GM23338 (cell line): ENCODE results near the gene BUB1. TPM values are rescaled to one million over a fixed set of nuclear protein-coding genes. Genes with fewer than 3 reads are reported as not detected.

Source experiments
- ATAC-seq: fragments of 200-7000 bp; cut with Tn5 transposase; 3 replicates; pipeline ENCODE4 v1.9.1; 2020
- DNase-seq: peaks from one replicate; pipeline ENCODE4 v3.0.0-alpha.2; 2015; ENCODE audit warnings: low spot score
- H2AFZ ChIP-seq: fragments of 200-600 bp; sonication (generic); 2 replicates; pipeline ENCODE4 v1.8.0; 2016; ENCODE audit warnings: antibody characterized with exemption, mild to moderate bottlenecking, moderate library complexity
- H3F3A ChIP-seq: fragments of 200-600 bp; sonication (generic); replicated peaks from 2 replicates; pipeline ENCODE4 v1.8.0; 2017; ENCODE audit warnings: antibody characterized with exemption, mixed run types, low read depth
- H3K27ac ChIP-seq: fragments of 200-600 bp; sonication (generic); 2 replicates; pipeline ENCODE4 v1.6.1; 2016; ENCODE audit warnings: low read depth
- H3K27me3 ChIP-seq: fragments of 200-600 bp; sonication (generic); 2 replicates; pipeline ENCODE4 v1.8.0; 2016; ENCODE audit warnings: mild to moderate bottlenecking, mixed run types, moderate library complexity; ENCODE audit not compliant: insufficient read depth
- H3K36me3 ChIP-seq: fragments of 200-600 bp; sonication (generic); 2 replicates; pipeline ENCODE4 v1.8.0; 2016; ENCODE audit warnings: mild to moderate bottlenecking; ENCODE audit not compliant: insufficient read depth
- H3K4me1 ChIP-seq: fragments of 200-600 bp; sonication (generic); 2 replicates; pipeline ENCODE4 v1.8.0; 2016; ENCODE audit warnings: mild to moderate bottlenecking, moderate library complexity; ENCODE audit not compliant: insufficient read depth
- H3K4me2 ChIP-seq: fragments of 200-600 bp; sonication (generic); 2 replicates; pipeline ENCODE4 v1.7.1; 2017; ENCODE audit warnings: mixed run types
- H3K4me3 ChIP-seq: fragments of 200-600 bp; sonication (generic); 2 replicates; pipeline ENCODE4 v1.6.1; 2016; ENCODE audit warnings: mixed run types
- H3K79me2 ChIP-seq: fragments of 200-600 bp; sonication (generic); replicated peaks from 2 replicates; pipeline ENCODE4 v1.8.0; 2017; ENCODE audit warnings: mild to moderate bottlenecking; ENCODE audit not compliant: insufficient read depth
- H3K9me2 ChIP-seq: fragments of 200-600 bp; sonication (generic); 2 replicates; pipeline ENCODE4 v1.8.0; 2017; ENCODE audit not compliant: insufficient read depth
- H4K20me1 ChIP-seq: fragments of 200-600 bp; sonication (generic); replicated peaks from 2 replicates; pipeline ENCODE4 v1.8.0; 2017; ENCODE audit warnings: mild to moderate bottlenecking; ENCODE audit not compliant: insufficient read depth
- H3K27ac Mint-ChIP-seq: 2 replicates; pipeline ENCODE4 v1.8.0; 2020; ENCODE audit warnings: inconsistent platforms, mild to moderate bottlenecking, moderate library complexity, mixed read lengths
- H3K27me3 Mint-ChIP-seq: 3 replicates; pipeline ENCODE4 v1.8.0; 2022; ENCODE audit warnings: low read depth, mild to moderate bottlenecking, moderate library complexity, mixed read lengths, inconsistent platforms; ENCODE audit not compliant: insufficient read depth, poor library complexity
- H3K36me3 Mint-ChIP-seq: 3 replicates; pipeline ENCODE4 v1.8.0; 2021; ENCODE audit warnings: low read depth, mild to moderate bottlenecking, inconsistent platforms, moderate library complexity, mixed read lengths
- H3K4me1 Mint-ChIP-seq: 3 replicates; pipeline ENCODE4 v1.8.0; 2020; ENCODE audit warnings: mild to moderate bottlenecking, inconsistent platforms, mixed read lengths
- H3K4me3 Mint-ChIP-seq: 3 replicates; pipeline ENCODE4 v1.8.0; 2021; ENCODE audit warnings: moderate library complexity, mild to moderate bottlenecking, inconsistent platforms, mixed read lengths
- H3K9me3 Mint-ChIP-seq: 3 replicates; pipeline ENCODE4 v1.8.0; 2020; ENCODE audit warnings: moderate library complexity, mild to moderate bottlenecking, inconsistent platforms, mixed read lengths
- EZH2phosphoT487 ChIP-seq: fragments of 200-600 bp; sonication (generic); IDR thresholded peaks from one replicate; pipeline ENCODE4 v1.8.1; 2018; ENCODE audit warnings: antibody characterized with exemption; ENCODE audit not compliant: unreplicated experiment
- JUNB ChIP-seq: IDR thresholded peaks from one replicate; pipeline ENCODE4 v1.6.1; 2016; ENCODE audit warnings: antibody characterized with exemption; ENCODE audit not compliant: unreplicated experiment
- NANOG ChIP-seq: IDR thresholded peaks from 2 replicates; pipeline ENCODE4 v1.6.1; 2016; ENCODE audit warnings: antibody characterized with exemption, borderline replicate concordance
- POLR2AphosphoS5 ChIP-seq: IDR thresholded peaks from 2 replicates; pipeline ENCODE4 v1.6.1; 2016; ENCODE audit warnings: antibody characterized with exemption, low read depth
- REST ChIP-seq: IDR thresholded peaks from one replicate; pipeline ENCODE4 v1.6.1; 2018; ENCODE audit warnings: antibody characterized with exemption; ENCODE audit not compliant: unreplicated experiment
- ZNF114 ChIP-seq: fragments of 250-450 bp; sonication (Bioruptor Pico); IDR thresholded peaks from 2 replicates; pipeline ENCODE4 v1.5.0; 2020; ENCODE audit warnings: mild to moderate bottlenecking, moderate library complexity
- ZNF331 ChIP-seq: fragments of 250-450 bp; sonication (Bioruptor Pico); IDR thresholded peaks from 2 replicates; pipeline ENCODE4 v1.5.0; 2020; ENCODE audit warnings: low read depth, mild to moderate bottlenecking, moderate library complexity
- polyA plus RNA-seq: library from polyadenylated mRNA; unstranded; fragments of >200 nt; fragmentation: Nextera tagmentation; extraction: Ambion mirVana; gene quantifications from 2 replicates; pipeline ENCODE4 v1.2.1, GENCODE V29; 2016
- total RNA-seq: library from RNA; depleted of rRNA; stranded (reverse); fragments of >200 nt; shearing (Covaris generic); gene quantifications from 2 replicates; pipeline ENCODE4 v1.2.3, GENCODE V29; 2014
- TF ChIP-seq, protein P1 (sequence below): IDR thresholded peaks from 2 replicates; pipeline ENCODE4 v1.6.1; 2016; ENCODE audit warnings: antibody characterized with exemption
- TF ChIP-seq, protein P2 (sequence below): fragments of 250-450 bp; sonication (Bioruptor Pico); IDR thresholded peaks from 2 replicates; pipeline ENCODE4 v1.5.0; 2020; ENCODE audit warnings: mild to moderate bottlenecking, moderate library complexity

The BUB1 gene
- total and polyA plus RNA-seq, 2 experiments from 2014 or later, result 59.4 to 184 TPM

- DNase-seq (no peak), ATAC-seq (no peak)
- no peaks in the 10 kb centered on the region for H3K9me2 ChIP-seq
- Mint-ChIP-seq H3K36me3 (no peaks in the 10 kb centered on the region), H3K4me3 (no peak overlapping the region), H3K27me3 (peaks cover 7% of the 10 kb centered on the region), H3K4me1 (no peaks in the 10 kb centered on the region; the same call in 2 of the 3 replicates), H3K9me3 (no peaks in the 10 kb centered on the region), H3K27ac (no peak overlapping the region)
- H3K36me3 ChIP-seq, result no peaks in the 10 kb centered on the region
- no peaks in the 10 kb centered on the region for H3K79me2 ChIP-seq
- H3F3A ChIP-seq, result no peaks in the 10 kb centered on the region
- H2AFZ ChIP-seq, result no peak overlapping the region
- H3K4me2 ChIP-seq, result no peak overlapping the region
- no peak overlapping the region for H3K27ac ChIP-seq
- H4K20me1 ChIP-seq, result no peaks in the 10 kb centered on the region
- TF ChIP-seq REST (no peak), JUNB (no peak), ZNF114 (CRISPR knock-in tag) (no peak), POLR2AphosphoS5 (no peak)
- H3K27me3 ChIP-seq, result no peaks in the 10 kb centered on the region
- H3K4me1 ChIP-seq, result no peaks in the 10 kb centered on the region
- H3K4me3 ChIP-seq, result no peak overlapping the region
Measured at GRCh38 chr2:110717734-110718133, 39.9 kb upstream of the BUB1 start.

GRCh38 chr2:110716959-110717645, 39.2 kb upstream of the BUB1 start:
- DNase-seq (no peak), ATAC-seq (no peak)
- no peaks in the 10 kb centered on the region for H3K27me3 ChIP-seq
- Mint-ChIP-seq H3K27me3 (peaks cover 8% of the 10 kb centered on the region), H3K4me1 (no peaks in the 10 kb centered on the region; the same call in 2 of the 3 replicates), H3K9me3 (no peaks in the 10 kb centered on the region), H3K4me3 (no peak overlapping the region), H3K36me3 (no peaks in the 10 kb centered on the region), H3K27ac (no peak overlapping the region)
- H4K20me1 ChIP-seq, result no peaks in the 10 kb centered on the region
- H3K79me2 ChIP-seq, result no peaks in the 10 kb centered on the region
- no peak overlapping the region for H2AFZ ChIP-seq
- no peaks in the 10 kb centered on the region for H3K36me3 ChIP-seq
- no peaks in the 10 kb centered on the region for H3F3A ChIP-seq
- no peak overlapping the region for H3K4me3 ChIP-seq
- no peaks in the 10 kb centered on the region for H3K9me2 ChIP-seq
- H3K4me2 ChIP-seq, result no peak overlapping the region
- no peak overlapping the region for H3K27ac ChIP-seq
- no peaks in the 10 kb centered on the region for H3K4me1 ChIP-seq
- TF ChIP-seq ZNF114 (CRISPR knock-in tag), result no peak
- TF ChIP-seq ZNF331 (CRISPR knock-in tag), result no peak
- TF ChIP-seq POLR2AphosphoS5, result no peak
- TF ChIP-seq EZH2phosphoT487, result no peak
- TF ChIP-seq JUNB, result no peak
- TF ChIP-seq, protein P1, sequence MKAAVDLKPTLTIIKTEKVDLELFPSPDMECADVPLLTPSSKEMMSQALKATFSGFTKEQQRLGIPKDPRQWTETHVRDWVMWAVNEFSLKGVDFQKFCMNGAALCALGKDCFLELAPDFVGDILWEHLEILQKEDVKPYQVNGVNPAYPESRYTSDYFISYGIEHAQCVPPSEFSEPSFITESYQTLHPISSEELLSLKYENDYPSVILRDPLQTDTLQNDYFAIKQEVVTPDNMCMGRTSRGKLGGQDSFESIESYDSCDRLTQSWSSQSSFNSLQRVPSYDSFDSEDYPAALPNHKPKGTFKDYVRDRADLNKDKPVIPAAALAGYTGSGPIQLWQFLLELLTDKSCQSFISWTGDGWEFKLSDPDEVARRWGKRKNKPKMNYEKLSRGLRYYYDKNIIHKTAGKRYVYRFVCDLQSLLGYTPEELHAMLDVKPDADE, result no peak
- TF ChIP-seq, protein P2, sequence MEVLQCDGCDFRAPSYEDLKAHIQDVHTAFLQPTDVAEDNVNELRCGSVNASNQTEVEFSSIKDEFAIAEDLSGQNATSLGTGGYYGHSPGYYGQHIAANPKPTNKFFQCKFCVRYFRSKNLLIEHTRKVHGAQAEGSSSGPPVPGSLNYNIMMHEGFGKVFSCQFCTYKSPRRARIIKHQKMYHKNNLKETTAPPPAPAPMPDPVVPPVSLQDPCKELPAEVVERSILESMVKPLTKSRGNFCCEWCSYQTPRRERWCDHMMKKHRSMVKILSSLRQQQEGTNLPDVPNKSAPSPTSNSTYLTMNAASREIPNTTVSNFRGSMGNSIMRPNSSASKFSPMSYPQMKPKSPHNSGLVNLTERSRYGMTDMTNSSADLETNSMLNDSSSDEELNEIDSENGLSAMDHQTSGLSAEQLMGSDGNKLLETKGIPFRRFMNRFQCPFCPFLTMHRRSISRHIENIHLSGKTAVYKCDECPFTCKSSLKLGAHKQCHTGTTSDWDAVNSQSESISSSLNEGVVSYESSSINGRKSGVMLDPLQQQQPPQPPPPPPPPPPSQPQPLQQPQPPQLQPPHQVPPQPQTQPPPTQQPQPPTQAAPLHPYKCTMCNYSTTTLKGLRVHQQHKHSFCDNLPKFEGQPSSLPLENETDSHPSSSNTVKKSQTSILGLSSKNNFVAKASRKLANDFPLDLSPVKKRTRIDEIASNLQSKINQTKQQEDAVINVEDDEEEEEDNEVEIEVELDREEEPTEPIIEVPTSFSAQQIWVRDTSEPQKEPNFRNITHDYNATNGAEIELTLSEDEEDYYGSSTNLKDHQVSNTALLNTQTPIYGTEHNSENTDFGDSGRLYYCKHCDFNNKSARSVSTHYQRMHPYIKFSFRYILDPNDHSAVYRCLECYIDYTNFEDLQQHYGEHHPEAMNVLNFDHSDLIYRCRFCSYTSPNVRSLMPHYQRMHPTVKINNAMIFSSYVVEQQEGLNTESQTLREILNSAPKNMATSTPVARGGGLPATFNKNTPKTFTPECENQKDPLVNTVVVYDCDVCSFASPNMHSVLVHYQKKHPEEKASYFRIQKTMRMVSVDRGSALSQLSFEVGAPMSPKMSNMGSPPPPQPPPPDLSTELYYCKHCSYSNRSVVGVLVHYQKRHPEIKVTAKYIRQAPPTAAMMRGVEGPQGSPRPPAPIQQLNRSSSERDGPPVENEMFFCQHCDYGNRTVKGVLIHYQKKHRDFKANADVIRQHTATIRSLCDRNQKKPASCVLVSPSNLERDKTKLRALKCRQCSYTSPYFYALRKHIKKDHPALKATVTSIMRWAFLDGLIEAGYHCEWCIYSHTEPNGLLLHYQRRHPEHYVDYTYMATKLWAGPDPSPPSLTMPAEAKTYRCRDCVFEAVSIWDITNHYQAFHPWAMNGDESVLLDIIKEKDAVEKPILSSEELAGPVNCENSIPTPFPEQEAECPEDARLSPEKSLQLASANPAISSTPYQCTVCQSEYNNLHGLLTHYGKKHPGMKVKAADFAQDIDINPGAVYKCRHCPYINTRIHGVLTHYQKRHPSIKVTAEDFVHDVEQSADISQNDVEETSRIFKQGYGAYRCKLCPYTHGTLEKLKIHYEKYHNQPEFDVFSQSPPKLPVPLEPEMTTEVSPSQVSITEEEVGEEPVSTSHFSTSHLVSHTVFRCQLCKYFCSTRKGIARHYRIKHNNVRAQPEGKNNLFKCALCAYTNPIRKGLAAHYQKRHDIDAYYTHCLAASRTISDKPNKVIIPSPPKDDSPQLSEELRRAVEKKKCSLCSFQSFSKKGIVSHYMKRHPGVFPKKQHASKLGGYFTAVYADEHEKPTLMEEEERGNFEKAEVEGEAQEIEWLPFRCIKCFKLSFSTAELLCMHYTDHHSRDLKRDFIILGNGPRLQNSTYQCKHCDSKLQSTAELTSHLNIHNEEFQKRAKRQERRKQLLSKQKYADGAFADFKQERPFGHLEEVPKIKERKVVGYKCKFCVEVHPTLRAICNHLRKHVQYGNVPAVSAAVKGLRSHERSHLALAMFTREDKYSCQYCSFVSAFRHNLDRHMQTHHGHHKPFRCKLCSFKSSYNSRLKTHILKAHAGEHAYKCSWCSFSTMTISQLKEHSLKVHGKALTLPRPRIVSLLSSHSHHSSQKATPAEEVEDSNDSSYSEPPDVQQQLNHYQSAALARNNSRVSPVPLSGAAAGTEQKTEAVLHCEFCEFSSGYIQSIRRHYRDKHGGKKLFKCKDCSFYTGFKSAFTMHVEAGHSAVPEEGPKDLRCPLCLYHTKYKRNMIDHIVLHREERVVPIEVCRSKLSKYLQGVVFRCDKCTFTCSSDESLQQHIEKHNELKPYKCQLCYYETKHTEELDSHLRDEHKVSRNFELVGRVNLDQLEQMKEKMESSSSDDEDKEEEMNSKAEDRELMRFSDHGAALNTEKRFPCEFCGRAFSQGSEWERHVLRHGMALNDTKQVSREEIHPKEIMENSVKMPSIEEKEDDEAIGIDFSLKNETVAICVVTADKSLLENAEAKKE, result no peak
- no peak for TF ChIP-seq NANOG
